Neural progenitor cell (in vitro differentiated cells): Measurements from ENCODE around the gene ITGBL1. TPM values are rescaled to one million over a fixed set of nuclear protein-coding genes. Genes with fewer than 3 reads are reported as not detected.

Experiments used
- DNase-seq: peaks from one replicate; pipeline ENCODE4 v3.0.0-alpha.2; 2016; ENCODE audit warnings: low spot score
- H2AFZ ChIP-seq: fragments of 200-600 bp; sonication (generic); replicated peaks from 2 replicates; pipeline ENCODE4 v1.6.1; 2016; ENCODE audit warnings: antibody characterized with exemption
- H3F3A ChIP-seq: fragments of 200-600 bp; sonication (generic); 2 replicates; pipeline ENCODE4 v1.6.1; 2016; ENCODE audit warnings: antibody characterized with exemption, low read depth
- H3K27ac ChIP-seq: fragments of 200-600 bp; sonication (generic); 2 replicates; pipeline ENCODE4 v1.5.1; 2016; ENCODE audit warnings: mild to moderate bottlenecking
- H3K27me3 ChIP-seq: fragments of 200-600 bp; sonication (generic); 2 replicates; pipeline ENCODE4 v1.6.1; 2016; ENCODE audit warnings: mild to moderate bottlenecking, moderate library complexity
- H3K36me3 ChIP-seq: fragments of 200-600 bp; sonication (generic); 2 replicates; pipeline ENCODE4 v1.5.1; 2016
- H3K4me1 ChIP-seq: fragments of 200-600 bp; sonication (generic); 2 replicates; pipeline ENCODE4 v1.6.1; 2016; ENCODE audit warnings: mixed run types
- H3K4me2 ChIP-seq: fragments of 200-600 bp; sonication (generic); 2 replicates; pipeline ENCODE4 v1.6.1; 2016
- H3K4me3 ChIP-seq: fragments of 200-600 bp; sonication (generic); 2 replicates; pipeline ENCODE4 v1.5.1; 2016
- H3K79me2 ChIP-seq: fragments of 200-600 bp; sonication (generic); 2 replicates; pipeline ENCODE4 v1.6.1; 2016; ENCODE audit warnings: low read depth
- H3K9ac ChIP-seq: fragments of 200-600 bp; sonication (generic); 2 replicates; pipeline ENCODE4 v1.6.1; 2016
- H3K9me3 ChIP-seq: fragments of 200-600 bp; sonication (generic); 2 replicates; pipeline ENCODE4 v1.5.1; 2016; ENCODE audit warnings: low read depth
- H4K20me1 ChIP-seq: fragments of 200-600 bp; sonication (generic); 2 replicates; pipeline ENCODE4 v1.6.1; 2016; ENCODE audit warnings: low read depth
- H3K27ac Mint-ChIP-seq: 3 replicates; pipeline ENCODE4 v1.8.0; 2021; ENCODE audit warnings: mixed read lengths
- H3K27me3 Mint-ChIP-seq: 2 replicates; pipeline ENCODE4 v1.8.0; 2022; ENCODE audit warnings: low read depth, mild to moderate bottlenecking, inconsistent platforms, moderate library complexity, mixed read lengths; ENCODE audit not compliant: insufficient read depth
- H3K36me3 Mint-ChIP-seq: 3 replicates; pipeline ENCODE4 v1.8.0; 2021; ENCODE audit warnings: mixed read lengths
- H3K4me1 Mint-ChIP-seq: 3 replicates; pipeline ENCODE4 v1.8.0; 2021; ENCODE audit warnings: mixed read lengths
- H3K4me3 Mint-ChIP-seq: 3 replicates; pipeline ENCODE4 v1.8.0; 2021; ENCODE audit warnings: mild to moderate bottlenecking, moderate library complexity, mixed read lengths
- H3K9me3 Mint-ChIP-seq: 3 replicates; pipeline ENCODE4 v1.8.0; 2020; ENCODE audit warnings: mixed read lengths
- CTCF ChIP-seq: fragments of 200-600 bp; sonication (generic); IDR thresholded peaks from 2 replicates; pipeline ENCODE4 v1.5.1; 2017; ENCODE audit warnings: antibody characterized with exemption, mild to moderate bottlenecking
- EZH2 ChIP-seq: fragments of 200-600 bp; sonication (generic); IDR thresholded peaks from 2 replicates; pipeline ENCODE4 v1.6.1; 2017; ENCODE audit warnings: antibody characterized with exemption, mild to moderate bottlenecking, moderate library complexity
- EZH2phosphoT487 ChIP-seq: fragments of 200-600 bp; sonication (generic); IDR thresholded peaks from 2 replicates; pipeline ENCODE4 v1.6.1; 2017; ENCODE audit warnings: antibody characterized with exemption
- total RNA-seq: library from RNA; depleted of rRNA; stranded (reverse); fragments of >200 nt; gene quantifications from 2 replicates; pipeline ENCODE4 v1.2.3, GENCODE V29; 2015; ENCODE audit warnings: low replicate concordance

Gene ITGBL1
- total RNA-seq, 1 donor from 2014 or later, result not detected

- no peaks in the 10 kb centered on the region for H3K9me3 Mint-ChIP-seq
- no peak overlapping the region for H3K4me3 ChIP-seq
- H3K27me3 Mint-ChIP-seq, result no peaks in the 10 kb centered on the region
- DNase-seq, result no peak
- H3K4me1 ChIP-seq, result no peaks in the 10 kb centered on the region
- no peak overlapping the region for H3K4me2 ChIP-seq
- no peaks in the 10 kb centered on the region for H4K20me1 ChIP-seq
- H3K27me3 ChIP-seq, result no peaks in the 10 kb centered on the region
- H3K9me3 ChIP-seq, result no peaks in the 10 kb centered on the region
- no peaks in the 10 kb centered on the region for H3K79me2 ChIP-seq
- TF ChIP-seq CTCF (no peak), EZH2phosphoT487 (no peak), EZH2 (no peak)
- H3K27ac ChIP-seq, result no peak overlapping the region
- H3K4me3 Mint-ChIP-seq, result no peak overlapping the region
- no peak overlapping the region for H3K9ac ChIP-seq
- no peak overlapping the region for H2AFZ ChIP-seq
- H3K36me3 Mint-ChIP-seq, result no peaks in the 10 kb centered on the region
- H3K27ac Mint-ChIP-seq, result no peak overlapping the region
- H3K36me3 ChIP-seq, result no peaks in the 10 kb centered on the region
- H3F3A ChIP-seq, result no peaks in the 10 kb centered on the region
- H3K4me1 Mint-ChIP-seq, result no peaks in the 10 kb centered on the region
Measured at GRCh38 chr13:101739382-101740178, 287.1 kb downstream of the ITGBL1 start.

GRCh38 chr13:101746513-101746912 lies 294.0 kb downstream of the ITGBL1 start:
- Histone ChIP-seq H3K4me2 (no peak overlapping the region), H3K27me3 (no peaks in the 10 kb centered on the region), H4K20me1 (no peaks in the 10 kb centered on the region), H3F3A (no peaks in the 10 kb centered on the region), H3K36me3 (no peaks in the 10 kb centered on the region), H3K9me3 (no peaks in the 10 kb centered on the region), H3K4me1 (no peaks in the 10 kb centered on the region), H2AFZ (no peak overlapping the region), H3K4me3 (no peak overlapping the region), H3K79me2 (no peaks in the 10 kb centered on the region), H3K9ac (no peak overlapping the region), H3K27ac (no peak overlapping the region)
- no peak overlapping the region for H3K27ac Mint-ChIP-seq
- peaks cover 2% of the 10 kb centered on the region for H3K27me3 Mint-ChIP-seq
- TF ChIP-seq EZH2phosphoT487, result no peak
- H3K9me3 Mint-ChIP-seq, result no peaks in the 10 kb centered on the region
- DNase-seq, result no peak
- H3K4me3 Mint-ChIP-seq, result no peak overlapping the region
- no peaks in the 10 kb centered on the region for H3K36me3 Mint-ChIP-seq
- peaks cover 2% of the 10 kb centered on the region for H3K4me1 Mint-ChIP-seq

GRCh38 chr13:101747039-101747438 lies 294.6 kb downstream of the ITGBL1 start:
- no peak overlapping the region for H3K4me2 ChIP-seq
- Mint-ChIP-seq H3K4me3 (no peak overlapping the region), H3K4me1 (peaks cover 2% of the 10 kb centered on the region), H3K9me3 (no peaks in the 10 kb centered on the region), H3K27me3 (peaks cover 2% of the 10 kb centered on the region), H3K27ac (no peak overlapping the region), H3K36me3 (no peaks in the 10 kb centered on the region)
- H3K9ac ChIP-seq, result no peak overlapping the region
- no peaks in the 10 kb centered on the region for H3F3A ChIP-seq
- H3K27ac ChIP-seq, result no peak overlapping the region
- no peak overlapping the region for H2AFZ ChIP-seq
- no peaks in the 10 kb centered on the region for H3K4me1 ChIP-seq
- no peaks in the 10 kb centered on the region for H3K36me3 ChIP-seq
- H3K9me3 ChIP-seq, result no peaks in the 10 kb centered on the region
- no peak overlapping the region for H3K4me3 ChIP-seq
- no peak for TF ChIP-seq CTCF
- TF ChIP-seq EZH2phosphoT487, result no peak
- no peak for TF ChIP-seq EZH2
- no peaks in the 10 kb centered on the region for H3K27me3 ChIP-seq
- no peak for DNase-seq
- no peaks in the 10 kb centered on the region for H4K20me1 ChIP-seq
- no peaks in the 10 kb centered on the region for H3K79me2 ChIP-seq

- Histone ChIP-seq H3K27me3 (no peaks in the 10 kb centered on the region), H3K9me3 (no peaks in the 10 kb centered on the region), H3K4me1 (no peaks in the 10 kb centered on the region), H2AFZ (no peak overlapping the region), H3K27ac (no peak overlapping the region), H3K36me3 (no peaks in the 10 kb centered on the region), H3K4me3 (no peak overlapping the region), H3K9ac (no peak overlapping the region), H3K4me2 (no peak overlapping the region), H4K20me1 (no peaks in the 10 kb centered on the region), H3K79me2 (no peaks in the 10 kb centered on the region), H3F3A (no peaks in the 10 kb centered on the region)
- peaks cover 2% of the 10 kb centered on the region for H3K27me3 Mint-ChIP-seq
- no peak overlapping the region for H3K27ac Mint-ChIP-seq
- H3K4me1 Mint-ChIP-seq, result peaks cover 2% of the 10 kb centered on the region
- no peaks in the 10 kb centered on the region for H3K36me3 Mint-ChIP-seq
- H3K9me3 Mint-ChIP-seq, result no peaks in the 10 kb centered on the region
- no peak for TF ChIP-seq EZH2phosphoT487
- TF ChIP-seq CTCF, result no peak
- TF ChIP-seq EZH2, result no peak
- no peak for DNase-seq
- H3K4me3 Mint-ChIP-seq, result no peak overlapping the region
Measured at GRCh38 chr13:101749584-101749983, 297.1 kb downstream of the ITGBL1 start.
